ACC112 (cell line): Measurements from ENCODE around the gene KCNG4.
A peak's percentile ranks its signal among the peaks of the same experiment; 100 is the strongest.

Source experiments
- H2AFZ ChIP-seq: fragments of 200-600 bp; sonication (generic); one replicate; pipeline ENCODE4 v1.6.0; 2017; ENCODE audit warnings: antibody characterized with exemption, low read length; ENCODE audit not compliant: unreplicated experiment
- H3K27ac ChIP-seq: fragments of 200-600 bp; sonication (generic); 2 replicates; pipeline ENCODE4 v1.5.1; 2014; ENCODE audit warnings: low read depth, mild to moderate bottlenecking, antibody characterized with exemption, low read length, moderate library complexity
- H3K27me3 ChIP-seq: fragments of 200-600 bp; sonication (generic); 2 replicates; pipeline ENCODE4 v1.6.1; 2014; ENCODE audit warnings: mild to moderate bottlenecking, antibody characterized with exemption, low read length, moderate library complexity, mixed read lengths; ENCODE audit not compliant: insufficient read depth
- H3K36me3 ChIP-seq: fragments of 200-600 bp; sonication (generic); 2 replicates; pipeline ENCODE4 v1.6.1; 2016; ENCODE audit warnings: mild to moderate bottlenecking, antibody characterized with exemption, low read length, moderate library complexity, mixed read lengths; ENCODE audit not compliant: insufficient read depth
- H3K4me1 ChIP-seq: fragments of 200-600 bp; sonication (generic); one replicate; pipeline ENCODE4 v1.6.1; 2016; ENCODE audit warnings: low read length, mixed read lengths; ENCODE audit not compliant: insufficient read depth, unreplicated experiment, control insufficient read depth
- H3K4me3 ChIP-seq: fragments of 200-600 bp; sonication (generic); 2 replicates; pipeline ENCODE4 v1.5.1; 2014; ENCODE audit warnings: mild to moderate bottlenecking, low read depth, low read length
- H3K79me2 ChIP-seq: fragments of 200-600 bp; sonication (generic); one replicate; pipeline ENCODE4 v1.6.0; 2016; ENCODE audit warnings: low read length; ENCODE audit not compliant: control insufficient read depth, unreplicated experiment, insufficient read depth

The KCNG4 gene

GRCh38 chr16:84234321-84235241, 5.2 kb downstream of the KCNG4 start:
- H3K36me3 ChIP-seq, result no peaks in the 10 kb centered on the region
- H2AFZ ChIP-seq, result no peak overlapping the region
- no peak overlapping the region for H3K4me3 ChIP-seq
- no peaks in the 10 kb centered on the region for H3K79me2 ChIP-seq
- no peak overlapping the region for H3K27ac ChIP-seq
- no peaks in the 10 kb centered on the region for H3K4me1 ChIP-seq
- H3K27me3 ChIP-seq, result peaks cover 25% of the 10 kb centered on the region

- no peak overlapping the region for H2AFZ ChIP-seq
- H3K27me3 ChIP-seq, result peaks cover 19% of the 10 kb centered on the region
- peaks cover 2% of the 10 kb centered on the region for H3K4me1 ChIP-seq
- H3K36me3 ChIP-seq, result no peaks in the 10 kb centered on the region
- H3K4me3 ChIP-seq, result no peak overlapping the region
- no peaks in the 10 kb centered on the region for H3K79me2 ChIP-seq
- H3K27ac ChIP-seq, result no peak overlapping the region
These were observed 6.1 kb downstream of the KCNG4 start for GRCh38 chr16:84233748-84234147.

- Histone ChIP-seq H3K27me3 (peaks cover 17% of the 10 kb centered on the region), H3K4me3 (no peak overlapping the region), H3K4me1 (peaks cover 9% of the 10 kb centered on the region), H3K36me3 (no peaks in the 10 kb centered on the region), H3K27ac (no peak overlapping the region), H2AFZ (no peak overlapping the region), H3K79me2 (no peaks in the 10 kb centered on the region)
These were observed 6.8 kb downstream of the KCNG4 start for GRCh38 chr16:84232969-84233368.

DNA sequence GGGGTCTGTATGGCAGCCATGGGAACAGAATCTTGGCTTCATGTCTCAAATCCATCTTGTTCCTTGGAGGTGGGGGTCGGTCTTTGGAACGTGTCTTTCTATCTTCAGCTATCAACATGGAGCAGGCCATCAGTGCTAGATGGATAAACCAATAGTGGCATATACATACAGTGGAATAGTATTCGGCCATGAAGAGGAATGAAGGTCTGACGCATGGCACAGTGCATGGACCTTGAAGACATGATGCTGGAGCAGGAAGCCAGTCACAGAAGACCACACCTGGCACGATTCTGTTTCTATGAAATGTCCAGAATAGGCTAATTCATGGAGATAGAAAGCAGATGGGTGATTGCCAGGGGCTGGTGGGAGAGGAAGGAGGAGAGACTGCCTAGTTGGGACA, 7.8 kb downstream of the KCNG4 start:
- Histone ChIP-seq H3K4me1 (peaks cover 14% of the 10 kb centered on the region), H3K36me3 (no peaks in the 10 kb centered on the region), H2AFZ (no peak overlapping the region), H3K79me2 (no peaks in the 10 kb centered on the region), H3K27me3 (peaks cover 8% of the 10 kb centered on the region; the same call in 1 of the 2 replicates), H3K27ac (no peak overlapping the region), H3K4me3 (no peak overlapping the region)

DNA sequence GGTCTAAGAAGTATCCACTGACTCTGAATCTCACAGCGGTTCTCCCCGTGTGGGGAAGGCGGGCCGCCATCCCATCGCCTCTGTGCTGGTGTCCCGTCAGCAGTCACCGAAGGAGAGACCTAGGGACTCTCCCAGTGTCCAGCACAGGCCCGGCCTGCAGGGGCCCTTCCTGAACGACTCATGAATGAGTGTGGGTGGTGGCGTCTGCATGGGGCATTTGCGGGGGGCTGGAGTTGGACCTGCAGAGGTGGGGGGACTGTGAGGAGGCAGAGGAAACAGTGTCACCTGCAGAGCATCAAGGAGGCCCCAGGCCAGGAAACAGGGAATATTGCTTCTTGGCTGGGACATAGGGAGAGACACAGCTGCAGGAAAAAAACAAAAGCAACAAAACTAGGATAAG, 10.3 kb downstream of the KCNG4 start:
- Histone ChIP-seq H3K27me3 (no peaks in the 10 kb centered on the region; the same call in 1 of the 2 replicates), H3K27ac (no peak overlapping the region), H2AFZ (no peak overlapping the region), H3K36me3 (no peaks in the 10 kb centered on the region), H3K4me3 (no peak overlapping the region), H3K4me1 (peaks cover 14% of the 10 kb centered on the region), H3K79me2 (no peaks in the 10 kb centered on the region)

DNA sequence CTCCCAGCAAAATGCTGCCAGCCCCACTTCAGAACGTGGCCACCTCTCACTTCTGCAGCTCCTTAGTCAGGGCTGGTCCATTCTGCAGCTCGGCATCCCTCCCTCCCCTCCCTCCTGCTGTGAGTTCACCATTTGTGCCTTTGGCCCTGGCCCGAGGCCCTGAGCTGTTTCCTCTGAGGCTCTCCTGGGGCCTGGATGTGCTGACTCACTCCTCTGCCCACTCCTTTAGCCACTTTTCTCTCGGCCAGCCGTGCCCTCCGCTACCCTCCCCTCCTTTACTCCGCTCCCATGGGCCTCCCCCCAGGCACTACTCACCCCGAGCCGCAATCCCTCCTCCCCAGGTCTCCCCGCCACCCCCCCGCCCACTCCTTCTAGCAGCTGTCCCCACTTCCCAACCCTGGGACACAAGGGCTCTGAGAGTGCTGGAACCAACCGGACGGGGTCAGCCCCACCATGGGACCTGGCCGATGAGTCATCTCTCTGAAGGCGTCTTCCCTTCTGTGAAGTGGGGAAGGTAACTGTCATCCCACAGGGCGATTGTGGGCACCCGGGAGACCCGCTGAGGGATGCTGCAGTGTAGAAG, 11.5 kb downstream of the KCNG4 start:
- peaks cover 25% of the 10 kb centered on the region for H3K4me1 ChIP-seq
- no peak overlapping the region for H2AFZ ChIP-seq
- no peaks in the 10 kb centered on the region for H3K36me3 ChIP-seq
- no peaks in the 10 kb centered on the region for H3K27me3 ChIP-seq
- H3K4me3 ChIP-seq, result peak overlapping the region; percentile 53
- peak overlapping the region; percentile 75 for H3K27ac ChIP-seq
- no peaks in the 10 kb centered on the region for H3K79me2 ChIP-seq

- peaks cover 26% of the 10 kb centered on the region for H3K4me1 ChIP-seq
- H3K27me3 ChIP-seq, result no peaks in the 10 kb centered on the region
- no peaks in the 10 kb centered on the region for H3K36me3 ChIP-seq
- H2AFZ ChIP-seq, result no peak overlapping the region
- H3K79me2 ChIP-seq, result no peaks in the 10 kb centered on the region
- no peak overlapping the region for H3K4me3 ChIP-seq
- H3K27ac ChIP-seq, result no peak overlapping the region
These were observed 12.3 kb downstream of the KCNG4 start for GRCh38 chr16:84227548-84227947.

GRCh38 chr16:84226026-84226425, 13.8 kb downstream of the KCNG4 start:
- Histone ChIP-seq H3K4me3 (no peak overlapping the region), H3K79me2 (no peaks in the 10 kb centered on the region), H3K36me3 (no peaks in the 10 kb centered on the region), H2AFZ (no peak overlapping the region), H3K27ac (no peak overlapping the region), H3K4me1 (peaks cover 26% of the 10 kb centered on the region), H3K27me3 (no peaks in the 10 kb centered on the region)

DNA sequence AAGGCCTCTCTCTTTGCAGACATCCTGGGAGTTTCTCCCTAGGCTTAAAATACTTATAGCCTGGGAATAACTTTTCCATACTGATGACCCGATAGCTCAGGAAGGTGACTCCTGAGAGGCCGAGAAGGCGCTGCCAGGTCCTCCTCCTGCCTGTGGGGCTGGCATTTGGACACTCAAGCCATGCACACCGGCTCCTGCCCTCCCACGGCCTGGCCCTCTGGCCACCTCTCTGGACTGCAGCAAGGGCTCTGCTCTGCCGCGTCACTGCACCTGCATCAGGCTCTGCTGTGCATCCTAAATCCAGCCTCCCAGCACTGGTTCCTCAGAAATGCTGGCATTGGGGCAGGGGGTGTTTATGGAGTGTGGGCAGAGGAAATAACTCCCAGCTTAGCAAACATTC, 14.2 kb downstream of the KCNG4 start:
- H3K36me3 ChIP-seq, result no peaks in the 10 kb centered on the region
- H3K79me2 ChIP-seq, result no peaks in the 10 kb centered on the region
- H3K4me1 ChIP-seq, result peaks cover 26% of the 10 kb centered on the region
- H3K27ac ChIP-seq, result no peak overlapping the region
- H3K27me3 ChIP-seq, result no peaks in the 10 kb centered on the region
- no peak overlapping the region for H2AFZ ChIP-seq
- H3K4me3 ChIP-seq, result no peak overlapping the region

DNA sequence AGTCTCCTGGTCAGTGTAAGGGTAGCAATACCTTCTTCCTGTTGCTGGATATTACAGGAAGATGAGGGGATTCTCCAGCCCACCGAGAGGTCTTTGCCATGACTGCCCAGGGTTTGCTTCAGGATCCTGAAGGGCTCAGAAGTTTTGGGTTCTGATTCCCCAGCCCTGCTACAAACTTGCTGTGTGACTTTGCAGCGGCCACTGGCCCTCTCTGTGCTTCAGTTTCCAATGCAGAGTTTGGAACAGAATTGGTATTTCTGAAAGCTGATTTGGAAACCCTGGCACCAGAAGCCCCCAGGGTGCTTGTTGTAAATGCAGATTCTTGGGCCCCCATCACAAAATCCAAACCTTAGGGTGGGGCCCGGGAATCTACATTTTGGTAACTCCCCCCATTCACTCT, 14.7 kb downstream of the KCNG4 start:
- Histone ChIP-seq H3K79me2 (no peaks in the 10 kb centered on the region), H3K27me3 (no peaks in the 10 kb centered on the region), H3K27ac (no peak overlapping the region), H2AFZ (no peak overlapping the region), H3K4me3 (no peak overlapping the region), H3K4me1 (peaks cover 26% of the 10 kb centered on the region), H3K36me3 (no peaks in the 10 kb centered on the region)

- Histone ChIP-seq H3K36me3 (no peaks in the 10 kb centered on the region), H2AFZ (no peak overlapping the region), H3K27me3 (no peaks in the 10 kb centered on the region), H3K27ac (no peak overlapping the region), H3K4me3 (no peak overlapping the region), H3K79me2 (no peaks in the 10 kb centered on the region), H3K4me1 (peaks cover 26% of the 10 kb centered on the region)
These were observed 15.3 kb downstream of the KCNG4 start for GRCh38 chr16:84224554-84224953.
